Fibroblast of skin of scalp (primary cell): ENCODE data around the gene NDUFAF7.
"Not testable (repeated sequence)": the region's sequence is repeated elsewhere in the genome, so short reads cannot be mapped to it uniquely, and the experiment has no call there.

ENCODE experiments used
- DNase-seq: peaks from one replicate; pipeline ENCODE4 v3.0.0-alpha.2; 2013

Gene NDUFAF7

GRCh38 chr2:37284381-37284780, 52.9 kb downstream of the NDUFAF7 start:
- DNase-seq: peak; percentile 64

GRCh38 chr2:37287966-37288365, 56.5 kb downstream of the NDUFAF7 start:
- no peak for DNase-seq

- DNase-seq: no peak
Observed at GRCh38 chr2:37291680-37292079, 60.2 kb downstream of the NDUFAF7 start.

GRCh38 chr2:37294858-37295257, 63.4 kb downstream of the NDUFAF7 start:
- DNase-seq: not testable (repeated sequence)

- DNase-seq: no peak
Observed at GRCh38 chr2:37295469-37296073, 64.1 kb downstream of the NDUFAF7 start.

- DNase-seq: no peak
Observed at GRCh38 chr2:37297632-37298031, 66.2 kb downstream of the NDUFAF7 start.
